Stimulated activated CD8-positive, alpha-beta memory T cell treated with anti-CD3 and anti-CD28 coated beads, Interleukin-2, amount 100 ng/mL, for 1 hour (primary cell): ENCODE data around the gene NOL3.

ENCODE experiments used
- DNase-seq, 2 donors: peaks; one replicate each; pipeline ENCODE4 v3.0.0-alpha.2; 2020; ENCODE audit warnings: low read depth in 2 of 2

Gene NOL3

DNA sequence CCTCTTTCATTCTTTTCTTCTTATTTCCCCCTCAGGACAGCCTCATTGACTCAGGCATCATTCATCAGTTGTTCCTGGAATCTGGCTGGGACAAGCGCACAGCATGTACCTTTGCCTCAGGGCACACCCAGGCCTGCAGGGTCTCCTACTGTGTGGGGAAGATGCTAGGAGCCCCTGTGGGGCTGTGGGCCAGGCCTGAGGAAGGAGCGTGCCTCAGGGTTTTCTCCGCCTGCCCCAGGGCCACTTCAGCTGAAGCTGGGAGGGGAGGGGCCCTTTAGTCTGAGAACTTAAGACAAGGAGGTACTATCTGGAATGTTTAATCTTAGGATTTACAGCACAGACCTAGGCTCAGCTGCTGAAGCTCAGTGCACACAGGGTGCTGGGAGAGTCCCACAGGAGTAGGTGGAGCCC lies 36.5 kb downstream of the NOL3 start:
- no peak for DNase-seq

DNA sequence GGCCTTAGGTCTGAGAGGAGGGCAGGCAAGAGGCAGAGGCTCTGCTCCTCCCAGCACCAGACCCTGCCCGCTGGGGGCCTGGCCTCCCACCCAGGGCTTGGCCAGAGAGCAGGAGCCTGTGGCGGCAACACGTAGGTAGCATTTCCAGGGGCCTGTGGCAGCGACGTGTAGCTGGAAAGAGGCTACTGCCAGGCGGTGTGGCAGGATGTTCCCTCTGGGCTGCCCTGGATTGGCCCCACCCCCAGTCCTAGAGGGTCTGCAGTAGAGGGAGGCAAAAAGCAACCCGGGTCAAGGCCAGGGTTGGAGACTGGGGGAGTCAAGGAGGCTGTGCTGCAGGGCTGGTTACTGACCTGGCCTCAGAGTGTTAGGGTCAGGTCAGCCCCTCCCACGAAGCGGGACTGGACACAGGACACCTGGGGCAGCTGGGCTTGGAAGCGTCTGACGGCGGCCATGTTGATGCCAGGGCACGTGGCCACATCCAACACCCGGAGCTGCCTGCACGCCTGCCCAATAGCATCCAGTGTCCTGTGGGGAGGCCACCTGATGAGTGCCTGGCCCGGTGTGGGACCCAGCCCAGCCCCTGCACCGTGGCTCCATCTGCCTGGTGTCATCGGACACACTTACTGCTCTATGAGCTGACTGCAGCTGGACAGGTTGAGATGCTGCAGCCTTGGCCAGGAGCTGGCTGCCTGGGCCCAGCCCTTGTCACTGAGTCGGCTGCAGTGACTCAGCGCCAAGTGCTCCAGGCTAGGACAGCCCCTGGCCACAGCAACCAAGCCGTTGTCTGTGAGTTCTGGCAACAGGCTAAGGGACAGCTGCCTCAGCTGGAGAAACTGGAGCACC lies 37.1 kb downstream of the NOL3 start:
- no peak for DNase-seq

DNA sequence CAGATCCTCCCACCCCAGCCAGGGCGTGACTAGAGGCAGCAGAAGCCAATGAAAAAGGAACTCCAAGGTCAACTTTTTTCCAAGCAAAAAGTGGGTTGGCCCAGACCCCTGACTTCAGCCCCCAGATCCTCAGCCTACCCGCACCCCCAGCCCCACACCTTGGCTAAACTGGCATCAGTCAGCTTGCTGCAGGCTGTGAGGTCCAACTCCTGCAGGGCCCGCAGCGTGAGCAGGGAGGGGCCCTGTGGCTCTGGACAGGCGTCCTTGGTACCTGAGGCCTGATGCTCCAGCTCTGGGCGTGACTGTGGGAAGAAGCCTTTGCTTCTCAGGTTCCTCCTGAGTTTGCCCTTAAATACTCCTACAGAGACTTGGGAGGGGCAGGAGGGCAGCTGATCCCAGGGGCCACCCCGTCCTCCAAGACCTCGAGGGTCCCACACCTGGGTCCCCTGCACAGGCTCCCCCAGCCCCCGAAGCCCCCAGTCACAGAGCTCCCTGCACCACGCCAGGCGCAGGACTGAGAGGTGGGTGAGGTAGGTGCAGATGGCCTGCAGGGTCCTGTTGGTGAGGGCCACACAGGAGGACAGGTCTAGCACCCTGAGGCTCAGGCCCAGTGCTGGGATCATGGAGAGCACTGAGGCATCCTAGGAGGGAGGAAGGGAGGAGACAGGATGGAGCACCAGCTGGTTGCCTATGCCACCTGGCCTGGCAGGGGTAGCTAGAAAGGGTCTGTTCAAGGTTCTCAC lies 38.0 kb downstream of the NOL3 start:
- no peak for DNase-seq

- DNase-seq = no peak
These were observed 39.2 kb downstream of the NOL3 start for GRCh38 chr16:67209565-67209964.

DNA sequence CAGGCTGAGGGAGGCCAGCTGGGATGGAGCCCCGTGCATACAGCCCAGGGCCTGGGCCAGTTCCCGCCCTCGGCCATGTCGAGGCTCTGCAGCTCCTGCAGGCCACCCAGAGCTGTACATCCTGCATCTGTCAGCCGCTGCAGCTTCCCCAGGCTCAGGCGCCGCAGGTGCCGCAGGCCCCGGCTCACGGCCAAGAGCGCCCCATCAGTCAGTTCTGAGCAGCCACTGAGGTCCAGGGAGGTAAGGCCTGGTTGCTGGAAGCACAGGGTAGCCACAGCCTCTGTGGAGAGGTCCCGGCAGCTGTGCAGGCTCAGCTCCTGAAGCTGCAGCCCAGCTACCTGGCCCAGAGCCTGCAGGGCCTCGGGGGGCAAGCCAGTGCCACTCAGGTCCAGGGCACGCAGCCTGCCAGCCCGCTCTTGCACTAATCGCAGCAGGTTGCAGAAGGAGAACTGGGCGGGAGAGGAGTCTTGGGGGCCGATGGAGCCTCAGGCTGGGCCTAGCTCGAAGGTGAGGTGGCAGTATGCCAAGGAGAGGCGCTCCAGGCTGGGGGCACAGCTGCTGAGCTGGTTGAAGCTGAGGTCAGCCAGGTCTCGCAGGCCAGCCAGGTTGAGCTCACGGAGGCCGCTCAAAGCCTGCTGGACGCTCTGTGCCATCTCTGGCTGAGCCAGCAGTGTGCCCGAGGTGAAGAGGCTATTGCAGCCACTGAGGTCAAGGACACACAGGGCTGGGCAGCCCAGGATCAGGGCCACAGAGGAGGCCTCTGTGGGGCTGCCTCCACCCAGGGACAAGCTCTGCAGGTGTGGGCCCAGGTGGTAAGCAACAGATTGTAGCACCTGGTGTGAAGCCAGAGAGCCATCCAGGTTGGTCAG lies 40.0 kb downstream of the NOL3 start:
- DNase-seq = no peak

- no peak for DNase-seq
These were observed 41.3 kb downstream of the NOL3 start for GRCh38 chr16:67211674-67212073.

DNA sequence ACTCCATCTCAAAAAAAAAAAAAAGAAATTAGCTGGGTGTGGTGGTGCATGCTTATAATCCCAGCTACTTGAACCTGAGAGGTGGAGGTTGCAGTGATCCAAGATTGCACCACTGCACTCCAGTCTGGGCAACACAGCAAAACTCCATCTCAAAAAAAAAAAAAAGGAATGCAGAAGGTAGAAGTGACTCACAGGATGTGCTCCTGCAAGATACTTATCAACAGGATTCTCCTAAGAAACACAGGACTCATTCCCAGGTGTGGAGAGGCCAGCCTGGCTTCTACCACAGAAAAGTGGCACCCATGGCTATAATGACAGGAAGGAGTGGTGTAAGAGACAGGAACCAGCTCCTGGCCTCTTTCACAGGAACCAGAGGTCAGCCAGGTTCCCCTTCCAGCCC lies 42.4 kb downstream of the NOL3 start:
- DNase-seq = no peak

GRCh38 chr16:67213197-67214019 lies 43.1 kb downstream of the NOL3 start:
- no peak for DNase-seq

- DNase-seq = no peak
These were observed 45.4 kb downstream of the NOL3 start for GRCh38 chr16:67215706-67216105.

DNA sequence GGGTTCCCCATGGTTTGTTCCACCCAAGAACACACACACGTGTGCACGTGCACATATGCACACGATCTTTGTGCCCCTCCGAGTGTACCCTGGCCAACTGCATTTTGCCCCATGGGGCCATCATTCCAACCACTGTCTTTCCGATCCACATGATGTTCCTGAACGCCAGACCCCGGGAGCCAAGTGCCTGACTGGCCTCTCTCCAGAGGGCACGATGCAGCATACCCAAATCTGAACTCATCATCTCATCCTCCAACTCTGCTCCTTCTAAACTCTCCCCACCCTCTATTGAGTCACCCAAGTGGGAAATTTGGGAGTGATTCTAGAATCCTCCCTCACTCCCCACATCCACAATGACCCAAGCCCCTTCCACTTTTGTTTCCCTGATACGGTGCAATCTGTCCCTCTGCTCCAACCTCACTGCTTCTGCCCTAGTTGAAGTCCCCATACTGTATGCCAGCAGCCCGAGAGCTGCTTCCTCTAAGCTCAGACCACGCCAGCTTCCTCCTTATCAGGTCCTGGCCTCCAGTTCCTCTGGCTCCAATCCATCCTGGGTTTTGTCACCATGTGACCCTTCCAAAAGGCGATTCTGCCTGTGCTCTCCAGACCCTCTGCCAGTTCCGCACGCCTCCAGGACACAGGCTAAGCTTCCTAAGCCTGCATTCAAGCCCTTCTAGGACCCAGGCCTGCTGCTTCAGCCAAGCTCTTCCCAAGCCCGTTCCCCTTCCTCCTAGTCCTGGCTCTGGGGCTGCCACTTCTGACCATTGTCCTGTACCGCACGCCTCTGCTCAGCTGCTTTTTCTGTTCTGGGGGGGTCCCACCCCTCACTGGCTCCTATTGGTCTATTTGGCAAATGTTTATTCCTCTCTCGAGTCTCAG lies 46.5 kb downstream of the NOL3 start:
- no peak for DNase-seq

- DNase-seq = no peak
These were observed 53.7 kb downstream of the NOL3 start for GRCh38 chr16:67223992-67224391.
